Stimulated activated naive B cell treated with anti-CD40 and anti-IgM and Interleukin-4, amounts not matched to agents 10 μg/mL and 1 μg/mL and 100 μg/mL, for 72 hours (primary cell): ENCODE data around the gene UTP15.

Experiments
- ATAC-seq, 2 donors: fragments of 150-1000 bp; cut with Tn5 transposase; replicated peaks; 2 replicates each; pipeline ENCODE4 v1.10.0; 2021; ENCODE audit warnings: moderate library complexity in 1 of 2
- DNase-seq: peaks from one replicate; pipeline ENCODE4 v3.0.0; 2021
- H3K27ac Mint-ChIP-seq: one replicate; pipeline ENCODE4 v1.8.0; 2022; ENCODE audit warnings: mild to moderate bottlenecking, mixed read lengths
- H3K27me3 Mint-ChIP-seq, 2 donors: one replicate each; pipeline ENCODE4 v1.8.0; 2022; ENCODE audit warnings: mixed read lengths in 2 of 2
- H3K36me3 Mint-ChIP-seq, 2 donors: one replicate each; pipeline ENCODE4 v1.8.0; 2022; ENCODE audit warnings: mixed read lengths in 2 of 2, mild to moderate bottlenecking in 1 of 2
- H3K4me1 Mint-ChIP-seq, 2 donors: one replicate each; pipeline ENCODE4 v1.8.0; 2022; ENCODE audit warnings: mixed read lengths in 2 of 2, mild to moderate bottlenecking in 1 of 2
- H3K4me3 Mint-ChIP-seq, 2 donors: one replicate each; pipeline ENCODE4 v1.8.0; 2022; ENCODE audit warnings: mild to moderate bottlenecking in 2 of 2, mixed read lengths in 2 of 2, moderate library complexity in 1 of 2
- H3K9me3 Mint-ChIP-seq, 2 donors: one replicate each; pipeline ENCODE4 v1.8.0; 2022; ENCODE audit warnings: mixed read lengths in 2 of 2, mild to moderate bottlenecking in 1 of 2

UTP15 gene

DNA sequence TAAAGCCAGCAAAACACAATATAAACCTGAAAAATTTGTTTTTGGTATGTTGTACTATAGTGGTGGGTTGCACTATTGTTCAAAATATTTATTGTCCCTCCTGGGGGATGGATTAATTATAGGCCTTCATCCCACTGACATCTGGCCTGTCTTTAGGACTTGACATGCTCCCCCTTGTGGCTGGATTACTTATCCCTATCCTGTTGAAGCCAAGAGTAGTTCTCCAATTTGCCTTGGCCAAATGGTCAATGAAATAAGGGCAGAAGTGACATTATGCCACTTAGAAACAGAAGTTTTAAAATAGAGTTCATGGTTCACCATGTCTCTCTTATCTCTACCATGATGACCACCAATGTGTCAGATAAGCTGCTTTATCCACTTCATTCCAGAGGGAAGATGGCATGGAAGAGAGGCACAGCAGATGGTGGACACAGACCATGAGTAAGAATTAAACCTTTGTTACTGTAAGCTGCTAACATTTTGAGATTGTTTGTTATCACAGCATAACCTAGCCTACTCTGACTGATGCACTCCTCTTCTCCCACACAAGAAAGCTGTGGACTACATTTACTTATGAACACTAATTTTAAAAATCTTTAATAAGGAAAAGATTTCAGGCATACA, 31.3 kb downstream of the UTP15 start:
- H3K9me3 Mint-ChIP-seq, result peaks cover 1 to 3% of the 10 kb centered on the region in 2 donors
- peaks cover 0 to 2% of the 10 kb centered on the region in 2 donors for H3K36me3 Mint-ChIP-seq
- H3K4me1 Mint-ChIP-seq, result no peaks in the 10 kb centered on the region
- no peak for ATAC-seq
- no peak overlapping the region for H3K27ac Mint-ChIP-seq
- H3K27me3 Mint-ChIP-seq, result peaks cover 9 to 17% of the 10 kb centered on the region in 2 donors
- no peak for DNase-seq
- no peak overlapping the region for H3K4me3 Mint-ChIP-seq

DNA sequence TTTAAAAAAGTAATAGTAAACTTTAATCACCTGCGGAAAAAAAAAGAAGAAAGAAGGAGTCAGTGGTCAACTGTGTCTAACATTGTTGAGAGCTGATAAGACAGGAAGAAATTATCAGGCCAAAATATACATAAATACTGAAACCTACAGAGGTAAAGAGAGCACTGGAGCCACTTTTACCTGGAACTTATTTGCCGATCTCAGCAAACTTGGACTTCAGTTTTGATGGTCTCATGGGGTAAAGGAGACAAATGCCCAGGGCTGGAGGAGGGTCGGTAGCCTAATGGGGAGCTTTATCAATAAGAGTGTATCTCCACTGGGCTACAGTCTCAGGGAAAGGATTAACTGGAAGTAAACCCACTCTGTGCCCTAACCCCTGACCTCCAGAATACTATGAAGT, 33.8 kb downstream of the UTP15 start:
- no peak for ATAC-seq
- H3K36me3 Mint-ChIP-seq, result peaks cover 0 to 3% of the 10 kb centered on the region in 2 donors

DNA sequence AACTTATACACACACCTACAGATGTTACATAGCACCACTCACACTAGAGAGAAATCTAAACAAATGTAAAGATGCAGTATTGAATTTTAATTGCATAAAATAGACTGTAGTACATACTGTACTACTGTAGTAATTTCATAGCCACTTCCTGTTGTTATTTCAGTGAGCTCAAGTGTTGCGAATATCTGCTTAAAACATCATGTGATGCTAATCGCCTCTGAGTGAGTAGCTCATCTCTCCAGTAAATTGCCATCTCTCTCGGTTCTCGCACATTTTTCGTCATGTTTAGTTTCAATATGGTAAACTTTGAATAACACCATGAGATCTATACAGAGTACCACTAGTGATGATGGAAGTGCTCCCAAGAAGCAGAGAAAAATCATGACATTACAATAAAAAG, 38.5 kb downstream of the UTP15 start:
- Mint-ChIP-seq H3K9me3 (peaks cover 1 to 4% of the 10 kb centered on the region in 2 donors), H3K36me3 (peaks cover 0 to 3% of the 10 kb centered on the region in 2 donors), H3K4me1 (no peaks in the 10 kb centered on the region), H3K27me3 (peaks cover 9 to 12% of the 10 kb centered on the region in 2 donors), H3K27ac (no peak overlapping the region), H3K4me3 (no peak overlapping the region)
- DNase-seq, result no peak
- no peak for ATAC-seq

More for the DNA sequence above, 33.8 kb downstream of the UTP15 start:
- DNase-seq, result no peak
- no peaks in the 10 kb centered on the region for H3K4me1 Mint-ChIP-seq
- H3K27me3 Mint-ChIP-seq, result peaks cover 9 to 17% of the 10 kb centered on the region in 2 donors
- peaks cover 1 to 4% of the 10 kb centered on the region in 2 donors for H3K9me3 Mint-ChIP-seq
- H3K4me3 Mint-ChIP-seq, result no peak overlapping the region
- H3K27ac Mint-ChIP-seq, result no peak overlapping the region

DNA sequence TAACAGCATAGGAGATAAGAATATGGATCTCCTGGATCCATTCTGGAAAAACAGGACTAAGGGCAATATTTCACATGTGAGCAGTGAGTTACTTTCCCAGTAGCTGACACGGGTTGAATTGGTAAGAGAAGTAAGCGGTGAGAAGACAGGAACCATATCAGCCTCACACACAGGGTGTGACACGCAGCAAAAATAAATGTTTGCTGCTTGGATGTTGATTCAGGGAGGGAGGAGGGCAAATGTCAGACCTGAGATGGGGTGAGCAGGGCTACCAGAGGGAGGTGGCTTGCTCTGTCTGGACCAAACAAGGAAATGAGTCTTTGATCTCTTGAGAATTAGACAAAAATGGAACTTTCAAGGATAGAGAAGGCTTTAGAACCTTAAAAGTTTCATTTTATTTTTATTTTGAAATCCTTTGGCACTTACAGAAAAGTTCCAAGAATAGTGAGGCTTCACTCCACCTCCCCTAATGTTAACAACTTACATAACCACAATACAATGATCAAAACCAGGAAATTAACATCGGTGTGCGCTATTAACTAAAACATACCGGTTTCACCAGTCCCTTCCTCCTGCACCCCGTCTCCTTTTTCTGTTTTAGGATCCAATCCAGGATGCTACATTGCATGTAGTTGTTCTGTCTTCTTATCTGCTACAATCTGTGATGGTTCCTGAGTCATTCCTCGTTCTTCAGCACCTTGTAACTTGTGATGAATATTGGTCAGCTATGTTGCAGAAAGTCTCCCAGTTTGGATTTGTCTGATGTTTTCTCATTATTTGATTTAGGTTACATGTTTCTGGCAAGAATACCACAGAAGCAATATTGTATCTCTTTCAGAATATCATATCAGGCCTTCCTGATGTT, 39.9 kb downstream of the UTP15 start:
- Mint-ChIP-seq H3K4me3 (no peak overlapping the region), H3K27me3 (peaks cover 5 to 10% of the 10 kb centered on the region in 2 donors), H3K4me1 (no peaks in the 10 kb centered on the region), H3K36me3 (peaks cover 0 to 3% of the 10 kb centered on the region in 2 donors), H3K9me3 (peaks cover 1 to 4% of the 10 kb centered on the region in 2 donors), H3K27ac (no peak overlapping the region)
- DNase-seq (no peak), ATAC-seq (no peak)

DNA sequence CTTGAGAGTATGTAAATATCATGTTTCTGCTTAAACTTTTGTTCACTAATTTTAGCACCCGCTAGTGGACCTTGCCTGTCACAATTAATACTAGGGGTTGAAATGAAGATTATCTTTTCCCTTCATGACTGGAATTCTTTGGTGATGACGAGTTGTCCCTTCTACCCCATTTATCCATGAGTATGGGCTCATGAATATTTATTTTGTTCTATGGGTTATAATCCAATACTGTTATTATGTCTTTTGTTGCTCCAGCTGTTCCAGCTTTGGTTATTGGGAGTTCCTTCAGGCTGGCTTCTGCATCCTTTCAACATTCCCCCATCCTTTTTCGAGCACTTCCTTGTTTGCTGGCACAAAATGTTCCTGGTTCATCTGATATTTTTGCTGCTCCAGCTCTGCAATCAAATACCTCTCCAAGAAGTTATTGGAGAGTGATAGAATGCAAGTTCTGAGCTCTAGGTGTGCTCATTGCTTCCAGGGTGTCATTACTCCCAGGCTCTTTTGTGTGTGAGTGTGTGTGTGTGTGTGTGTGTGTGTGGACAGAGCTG, 40.7 kb downstream of the UTP15 start:
- no peaks in the 10 kb centered on the region for H3K4me1 Mint-ChIP-seq
- no peak for DNase-seq
- peaks cover 14 to 18% of the 10 kb centered on the region in 2 donors for H3K27me3 Mint-ChIP-seq
- H3K9me3 Mint-ChIP-seq, result peaks cover 1 to 4% of the 10 kb centered on the region in 2 donors
- H3K4me3 Mint-ChIP-seq, result no peak overlapping the region
- no peak overlapping the region for H3K27ac Mint-ChIP-seq
- peaks cover 0 to 3% of the 10 kb centered on the region in 2 donors for H3K36me3 Mint-ChIP-seq
- ATAC-seq, result no peak

DNA sequence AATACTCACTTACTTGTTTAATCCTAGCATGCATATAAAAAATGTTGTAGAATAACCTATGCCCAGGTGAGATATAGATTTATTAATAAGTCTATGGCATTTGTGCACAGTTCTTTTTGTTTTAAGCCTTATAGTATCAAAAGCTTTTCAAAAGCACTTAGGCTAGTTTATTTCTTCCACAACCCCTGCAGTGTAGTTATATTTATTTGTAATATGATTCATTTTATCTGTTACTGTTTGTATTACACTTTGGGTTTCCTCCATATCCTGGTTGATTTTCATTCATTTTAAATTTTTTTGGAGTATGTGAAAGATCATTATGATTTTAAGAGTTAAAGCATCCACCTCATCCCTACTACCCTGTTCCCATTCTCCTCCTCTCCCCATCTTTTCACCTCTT, 41.7 kb downstream of the UTP15 start:
- no peak for DNase-seq
- H3K36me3 Mint-ChIP-seq, result no peaks in the 10 kb centered on the region
- no peaks in the 10 kb centered on the region for H3K9me3 Mint-ChIP-seq
- no peak for ATAC-seq
- H3K4me3 Mint-ChIP-seq, result no peak overlapping the region
- no peaks in the 10 kb centered on the region for H3K4me1 Mint-ChIP-seq
- no peak overlapping the region for H3K27ac Mint-ChIP-seq
- H3K27me3 Mint-ChIP-seq, result peaks cover 22 to 26% of the 10 kb centered on the region in 2 donors

DNA sequence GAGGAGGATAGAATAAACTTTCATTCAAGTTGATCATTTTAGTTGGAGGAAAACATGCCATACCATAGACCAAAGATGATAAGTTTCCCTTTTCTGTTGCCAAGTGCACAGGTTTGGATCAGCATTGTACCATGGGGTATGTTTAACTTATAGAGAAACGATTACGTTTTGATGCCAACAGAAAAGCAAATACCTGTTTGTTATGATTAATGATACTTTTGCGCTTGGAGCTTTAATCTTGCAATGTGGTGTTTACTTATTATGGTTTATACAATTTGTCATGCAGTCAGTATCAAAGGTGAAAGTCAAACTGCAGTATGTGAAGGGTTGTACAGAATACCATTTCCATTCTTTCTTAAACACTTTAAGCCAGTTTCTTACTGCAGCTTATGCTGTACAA, 47.3 kb downstream of the UTP15 start:
- Mint-ChIP-seq H3K27ac (no peak overlapping the region), H3K36me3 (no peaks in the 10 kb centered on the region), H3K9me3 (no peaks in the 10 kb centered on the region), H3K4me1 (no peaks in the 10 kb centered on the region), H3K4me3 (no peak overlapping the region), H3K27me3 (peaks cover 36 to 53% of the 10 kb centered on the region in 2 donors)
- DNase-seq (no peak), ATAC-seq (no peak)

DNA sequence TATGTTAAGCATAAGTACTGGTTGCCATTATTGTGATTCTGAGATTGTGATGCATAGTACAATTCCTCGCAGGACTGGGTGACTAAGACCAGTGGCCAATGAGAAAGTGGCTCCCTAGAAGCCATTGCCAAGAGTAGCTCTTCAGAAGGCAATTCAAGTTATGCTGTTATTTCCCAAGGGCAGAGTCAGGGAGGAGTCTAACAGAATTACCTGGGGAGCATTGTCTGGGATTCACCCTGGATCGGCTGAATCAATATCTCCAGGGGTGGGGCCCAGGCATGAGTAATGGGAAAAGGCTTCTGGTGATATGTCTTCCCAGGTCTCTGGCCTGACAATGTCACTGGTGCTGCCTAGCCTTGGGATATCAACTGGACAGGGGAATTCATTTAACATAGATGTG, 49.5 kb downstream of the UTP15 start:
- Mint-ChIP-seq H3K27ac (no peak overlapping the region), H3K4me1 (no peaks in the 10 kb centered on the region), H3K4me3 (no peak overlapping the region)

DNA sequence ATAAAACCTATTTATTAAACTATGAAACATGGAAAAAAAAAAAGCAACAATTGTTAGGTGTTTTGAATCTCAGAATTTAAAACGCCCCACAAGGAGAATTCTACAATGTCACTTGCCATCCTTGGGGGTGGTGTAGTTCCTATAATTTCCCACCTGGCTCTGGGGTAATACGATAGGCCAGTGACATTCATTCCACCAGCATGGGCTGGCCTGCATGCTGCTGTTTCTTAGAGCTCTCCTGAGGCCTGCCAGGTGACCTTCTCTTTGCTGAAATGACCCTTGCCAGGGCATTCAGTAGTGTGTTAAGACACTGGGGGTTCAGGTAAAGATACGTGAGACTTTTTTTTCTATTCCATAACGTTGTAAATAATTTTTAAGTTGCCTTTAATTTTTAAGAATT, 50.4 kb downstream of the UTP15 start:
- H3K4me1 Mint-ChIP-seq, result no peaks in the 10 kb centered on the region
- no peak overlapping the region for H3K27ac Mint-ChIP-seq
- H3K36me3 Mint-ChIP-seq, result no peaks in the 10 kb centered on the region
- H3K27me3 Mint-ChIP-seq, result peaks cover 37 to 46% of the 10 kb centered on the region in 2 donors
- no peak for ATAC-seq
- DNase-seq, result no peak
- no peaks in the 10 kb centered on the region for H3K9me3 Mint-ChIP-seq
- H3K4me3 Mint-ChIP-seq, result no peak overlapping the region

More for the DNA sequence above, 49.5 kb downstream of the UTP15 start:
- ATAC-seq (no peak), DNase-seq (no peak)
- H3K36me3 Mint-ChIP-seq, result no peaks in the 10 kb centered on the region
- H3K27me3 Mint-ChIP-seq, result peaks cover 44 to 55% of the 10 kb centered on the region in 2 donors
- H3K9me3 Mint-ChIP-seq, result no peaks in the 10 kb centered on the region

DNA sequence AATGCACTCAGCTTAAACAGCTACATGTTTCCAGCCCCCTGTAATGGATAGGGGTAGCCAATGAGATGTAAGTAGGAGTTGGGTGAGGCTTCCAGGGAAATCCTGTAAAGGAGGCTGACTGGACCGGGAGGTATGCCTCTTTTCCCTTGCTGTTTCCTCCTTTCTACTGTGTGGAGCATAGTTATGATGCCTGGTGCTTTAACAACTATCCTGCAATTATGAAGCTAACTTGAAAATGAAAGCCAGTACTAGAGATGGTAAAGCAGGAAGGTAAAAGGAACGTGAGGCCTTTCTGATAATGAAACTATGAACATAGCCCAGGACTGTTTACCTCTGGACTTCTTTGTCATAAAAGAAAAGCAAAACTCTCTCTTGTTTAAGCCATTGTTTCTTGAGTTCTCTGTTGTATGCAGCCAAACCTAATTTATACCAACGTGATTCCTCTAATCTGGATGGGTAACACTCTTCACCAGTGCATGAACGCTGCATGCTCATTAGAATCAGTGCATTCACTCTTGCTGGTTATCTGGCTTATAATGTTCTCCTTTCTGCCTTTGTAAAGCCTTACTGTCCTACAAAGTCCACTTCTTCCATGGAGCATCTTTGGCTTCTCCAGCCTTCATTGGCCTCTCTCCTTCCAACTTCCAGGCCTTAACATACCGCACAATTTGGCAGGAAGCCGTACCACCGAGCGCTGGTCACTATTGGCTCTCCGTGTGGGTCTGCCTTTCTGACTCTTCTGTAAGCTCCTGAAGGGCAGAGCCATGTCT, 52.2 kb downstream of the UTP15 start:
- no peak overlapping the region for H3K27ac Mint-ChIP-seq
- H3K27me3 Mint-ChIP-seq, result peaks cover 35 to 38% of the 10 kb centered on the region in 2 donors
- H3K4me1 Mint-ChIP-seq, result no peaks in the 10 kb centered on the region
- H3K36me3 Mint-ChIP-seq, result no peaks in the 10 kb centered on the region
- no peaks in the 10 kb centered on the region for H3K9me3 Mint-ChIP-seq
- H3K4me3 Mint-ChIP-seq, result no peak overlapping the region
- ATAC-seq (no peak), DNase-seq (no peak)

DNA sequence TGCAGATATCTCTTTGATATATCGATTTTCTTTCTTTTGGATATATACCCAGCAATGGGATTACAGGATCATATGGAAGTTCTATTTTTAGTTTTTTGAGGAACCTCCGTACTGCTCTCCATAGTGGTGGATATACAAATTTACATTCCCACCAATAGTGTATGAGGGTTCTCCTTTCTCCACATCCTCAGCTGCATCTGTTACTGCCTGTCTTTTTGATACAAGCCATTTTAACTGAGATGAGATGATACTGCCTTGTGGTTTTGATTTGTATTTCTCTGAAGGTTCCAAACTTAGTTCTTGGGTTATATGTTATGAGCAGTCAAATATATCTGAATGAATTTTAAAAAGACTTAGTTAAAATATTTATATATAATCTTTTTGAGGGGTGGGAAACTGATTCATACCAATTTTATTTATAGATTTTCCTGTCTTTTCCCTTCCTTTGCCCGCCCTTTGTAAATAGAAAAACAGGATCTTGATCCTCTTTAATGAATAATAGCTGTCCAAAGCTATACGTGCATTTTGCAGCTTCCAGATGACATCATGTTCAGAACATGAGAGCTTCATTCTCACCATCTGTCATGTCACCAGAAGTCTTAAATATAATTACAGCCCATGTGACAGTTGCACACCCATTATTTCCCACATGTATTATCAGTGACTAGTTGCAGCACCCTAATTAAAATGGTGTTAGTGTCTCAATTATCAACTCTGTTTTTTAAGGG, 54.2 kb downstream of the UTP15 start:
- Mint-ChIP-seq H3K27me3 (peaks cover 29 to 41% of the 10 kb centered on the region in 2 donors), H3K4me1 (no peaks in the 10 kb centered on the region), H3K4me3 (no peak overlapping the region), H3K9me3 (peaks cover 0 to 2% of the 10 kb centered on the region in 2 donors), H3K27ac (no peak overlapping the region), H3K36me3 (no peaks in the 10 kb centered on the region)
- no peak for DNase-seq
- ATAC-seq, result no peak

DNA sequence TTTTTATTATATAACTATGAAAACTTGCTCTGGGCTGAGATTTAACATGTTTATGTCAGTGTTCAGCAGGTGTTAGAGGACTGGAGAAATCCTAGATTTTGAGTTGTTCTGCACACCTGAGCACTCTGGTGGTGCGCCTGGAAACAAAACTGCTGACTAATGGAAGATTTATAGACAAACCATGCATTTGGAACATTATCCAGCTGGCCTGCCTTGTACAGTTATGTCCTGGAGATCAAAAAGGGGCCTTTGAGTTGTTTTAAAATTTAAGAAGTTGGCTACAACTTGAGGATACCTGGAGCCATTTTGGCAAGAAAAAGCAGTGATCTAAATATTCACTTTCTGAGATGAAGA, 54.8 kb downstream of the UTP15 start:
- H3K36me3 Mint-ChIP-seq, result no peaks in the 10 kb centered on the region
- peaks cover 27 to 36% of the 10 kb centered on the region in 2 donors for H3K27me3 Mint-ChIP-seq
- ATAC-seq (no peak), DNase-seq (no peak)
- H3K27ac Mint-ChIP-seq, result no peak overlapping the region
- H3K4me1 Mint-ChIP-seq, result peaks cover 0 to 1% of the 10 kb centered on the region in 2 donors
- no peak overlapping the region for H3K4me3 Mint-ChIP-seq
- H3K9me3 Mint-ChIP-seq, result peaks cover 0 to 2% of the 10 kb centered on the region in 2 donors

DNA sequence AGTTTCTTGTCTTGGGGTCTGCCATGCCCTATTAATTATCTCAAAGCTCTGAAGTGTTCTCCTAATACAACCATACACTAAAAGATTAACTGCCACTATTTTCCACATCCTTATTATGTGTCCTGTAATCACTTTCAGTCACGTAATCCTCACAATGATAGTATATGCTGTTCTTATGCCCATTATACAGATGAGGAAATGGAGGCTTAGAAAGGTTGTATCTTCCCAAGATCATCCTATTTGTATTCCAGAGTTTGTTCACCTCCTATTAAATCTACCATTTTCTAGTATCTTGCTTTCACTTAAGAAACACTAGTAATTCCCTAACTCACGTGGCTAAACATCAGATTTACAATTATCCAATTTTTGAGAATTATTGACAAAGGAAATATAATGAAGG, 57.5 kb downstream of the UTP15 start:
- H3K9me3 Mint-ChIP-seq, result peaks cover 0 to 2% of the 10 kb centered on the region in 2 donors
- DNase-seq (no peak), ATAC-seq (no peak)
- no peak overlapping the region for H3K4me3 Mint-ChIP-seq
- no peaks in the 10 kb centered on the region for H3K36me3 Mint-ChIP-seq
- peaks cover 0 to 2% of the 10 kb centered on the region in 2 donors for H3K4me1 Mint-ChIP-seq
- no peak overlapping the region for H3K27ac Mint-ChIP-seq
- H3K27me3 Mint-ChIP-seq, result peaks cover 30 to 49% of the 10 kb centered on the region in 2 donors
